ENCODE data around the gene AQR.

GRCh38 chr15:34869110-34869509, 100.4 kb downstream of the AQR start:
- TF ChIP-seq POU6F1 (CRISPR knock-in tag; IDR thresholded peaks at IDR 0.05; ENCODE audit: borderline replicate concordance, low read depth) (no peak), ZNF70 (CRISPR knock-in tag; IDR thresholded peaks at IDR 0.05) (no peak), RARB (CRISPR knock-in tag; IDR thresholded peaks at IDR 0.05) (no peak), GLIS3 (CRISPR knock-in tag; IDR thresholded peaks at IDR 0.05) (no peak), PPARA (CRISPR knock-in tag; IDR thresholded peaks at IDR 0.05; ENCODE audit: borderline replicate concordance) (no peak), PATZ1 (CRISPR knock-in tag; IDR thresholded peaks at IDR 0.05; ENCODE audit: borderline replicate concordance) (no peak), CSDC2 (CRISPR knock-in tag; IDR thresholded peaks at IDR 0.05) (no peak), ZNF8 (CRISPR knock-in tag; IDR thresholded peaks at IDR 0.05) (no peak), ZFP30 (CRISPR knock-in tag; IDR thresholded peaks at IDR 0.05) (no peak)
